ENCODE data around the gene ZSCAN9. TPM values are rescaled to one million over a fixed set of nuclear protein-coding genes. Genes with fewer than 3 reads are reported as not detected.
A peak's percentile ranks its signal among the peaks of the same experiment; 100 is the strongest.

Gene ZSCAN9
- total RNA-seq, 2 donors from 2014 or later = 9.1 to 10.9 TPM

DNA sequence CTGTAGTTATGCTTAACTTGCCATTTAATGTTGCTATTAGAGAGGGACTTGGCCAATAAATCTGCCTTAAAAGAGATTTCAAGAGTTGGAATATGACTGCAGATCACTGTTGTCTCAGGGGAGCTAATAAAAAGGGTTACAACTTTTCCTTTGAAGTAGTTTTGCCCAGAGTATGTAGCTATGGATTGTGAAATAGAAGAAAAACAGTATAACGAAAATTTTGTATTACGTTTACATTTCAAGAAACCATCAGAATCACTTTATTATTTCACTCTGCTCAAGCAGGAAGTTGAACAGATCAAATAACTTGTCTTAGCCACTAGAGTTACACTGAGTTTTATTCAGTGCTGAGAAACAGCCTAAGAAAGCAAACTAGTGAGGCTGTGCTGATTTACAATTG is 38.8 kb downstream of the ZSCAN9 start:
- Histone ChIP-seq H3K27me3 (no peaks in the 10 kb centered on the region), H3K9me3 (no peaks in the 10 kb centered on the region), H3K27ac (no peak overlapping the region), H3K4me1 (peaks cover 14% of the 10 kb centered on the region), H3K36me3 (replicated peaks in 1 of 2; ENCODE audit: insufficient read depth in 1 of 2, low read depth in 2 of 2) (no peaks in the 10 kb centered on the region), H3K4me3 (no peak overlapping the region)
- DNase-seq (no peak), ATAC-seq (no peak)
- TF ChIP-seq POLR2A (IDR thresholded peaks at IDR 0.05) = no peak
- TF ChIP-seq, protein P1, sequence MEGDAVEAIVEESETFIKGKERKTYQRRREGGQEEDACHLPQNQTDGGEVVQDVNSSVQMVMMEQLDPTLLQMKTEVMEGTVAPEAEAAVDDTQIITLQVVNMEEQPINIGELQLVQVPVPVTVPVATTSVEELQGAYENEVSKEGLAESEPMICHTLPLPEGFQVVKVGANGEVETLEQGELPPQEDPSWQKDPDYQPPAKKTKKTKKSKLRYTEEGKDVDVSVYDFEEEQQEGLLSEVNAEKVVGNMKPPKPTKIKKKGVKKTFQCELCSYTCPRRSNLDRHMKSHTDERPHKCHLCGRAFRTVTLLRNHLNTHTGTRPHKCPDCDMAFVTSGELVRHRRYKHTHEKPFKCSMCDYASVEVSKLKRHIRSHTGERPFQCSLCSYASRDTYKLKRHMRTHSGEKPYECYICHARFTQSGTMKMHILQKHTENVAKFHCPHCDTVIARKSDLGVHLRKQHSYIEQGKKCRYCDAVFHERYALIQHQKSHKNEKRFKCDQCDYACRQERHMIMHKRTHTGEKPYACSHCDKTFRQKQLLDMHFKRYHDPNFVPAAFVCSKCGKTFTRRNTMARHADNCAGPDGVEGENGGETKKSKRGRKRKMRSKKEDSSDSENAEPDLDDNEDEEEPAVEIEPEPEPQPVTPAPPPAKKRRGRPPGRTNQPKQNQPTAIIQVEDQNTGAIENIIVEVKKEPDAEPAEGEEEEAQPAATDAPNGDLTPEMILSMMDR (IDR thresholded peaks at IDR 0.05) = no peak
- intact Hi-C loops (cut with DNase I) = loop anchor here (10.0 kb wide), 1 partner anchor 71 kb away; the partner anchor contains the start of gene ZSCAN31
- WGBS, 2 donors = 55 to 61% methylated on average over 2 of the region's 2 CpGs

DNA sequence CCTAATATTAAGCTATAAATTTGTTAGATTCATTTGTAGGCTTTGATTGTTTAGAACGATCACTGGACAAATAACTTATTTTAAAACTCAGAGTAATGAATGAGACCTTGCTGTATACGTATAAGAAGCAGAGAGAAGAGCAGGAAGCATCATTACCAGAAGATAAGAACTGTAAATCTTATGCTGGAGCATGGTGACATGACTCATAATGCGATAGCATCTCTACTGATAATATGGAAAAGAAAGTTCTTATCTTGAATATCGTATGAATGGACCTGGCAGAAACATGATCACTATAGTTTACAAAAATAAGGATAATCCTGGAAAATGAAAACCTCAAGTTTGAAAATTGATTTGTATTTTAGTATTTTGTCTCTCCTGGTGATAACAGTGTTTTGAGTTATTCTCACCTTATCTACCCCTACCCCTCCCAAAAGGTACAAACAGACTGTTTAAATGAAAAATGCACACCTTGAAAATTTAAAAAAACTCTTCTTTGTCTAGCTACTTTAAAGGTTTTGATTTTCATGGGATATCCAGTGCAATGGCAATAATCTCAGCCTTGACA is 39.8 kb downstream of the ZSCAN9 start:
- H3K4me1 ChIP-seq = peaks cover 8% of the 10 kb centered on the region
- 45 to 56% methylated on average over 4 of the region's 4 CpGs for WGBS, 2 donors
- no peak for ATAC-seq

DNA sequence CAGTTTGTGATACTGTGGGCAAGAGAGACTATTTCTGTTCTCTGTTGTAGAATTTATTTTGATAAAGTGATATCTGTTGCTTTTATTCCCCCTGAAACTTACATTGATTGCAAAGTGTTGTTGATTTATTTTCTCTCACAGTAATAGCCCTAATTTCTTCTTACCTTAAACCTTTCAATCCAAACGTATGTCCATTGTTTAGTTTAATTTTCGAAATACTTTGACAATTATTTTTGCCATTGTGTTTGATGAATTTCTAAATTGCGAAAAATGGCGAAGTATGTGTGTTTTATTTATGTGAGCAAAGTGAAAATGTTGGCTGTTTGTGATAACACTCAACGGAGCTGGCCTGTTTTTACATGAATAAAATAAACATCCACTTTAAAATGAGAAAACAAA is 41.5 kb downstream of the ZSCAN9 start:
- no peaks in the 10 kb centered on the region for H3K27me3 ChIP-seq
- DNase-seq (no peak), ATAC-seq (no peak)
- WGBS, 2 donors = 2 to 6% methylated on average over 5 of the region's 5 CpGs
- peak overlapping the region in 3 of 4 donors; percentile 76 to 85 (median 77) for H3K27ac ChIP-seq
- intact Hi-C loops (cut with DNase I) = loop anchor here (10.0 kb wide), 1 partner anchor 68 kb away; the partner anchor contains the start of gene ZSCAN31
- no peaks in the 10 kb centered on the region for H3K9me3 ChIP-seq
- H3K4me3 ChIP-seq = peak overlapping the region in 1 of 2 donors; percentile 79
- no peak for TF ChIP-seq POLR2A (IDR thresholded peaks at IDR 0.05)
- TF ChIP-seq, protein P1 (IDR thresholded peaks at IDR 0.05) = no peak
- H3K4me1 ChIP-seq = peaks cover 8% of the 10 kb centered on the region
- H3K36me3 ChIP-seq (replicated peaks in 1 of 2; ENCODE audit: insufficient read depth in 1 of 2, low read depth in 2 of 2) = no peaks in the 10 kb centered on the region

More for the DNA sequence above, 39.8 kb downstream of the ZSCAN9 start:
- DNase-seq = no peak
- Histone ChIP-seq H3K9me3 (no peaks in the 10 kb centered on the region), H3K4me3 (no peak overlapping the region), H3K27ac (no peak overlapping the region), H3K27me3 (no peaks in the 10 kb centered on the region), H3K36me3 (replicated peaks in 1 of 2; ENCODE audit: insufficient read depth in 1 of 2, low read depth in 2 of 2) (no peaks in the 10 kb centered on the region)
- intact Hi-C loops (cut with DNase I) = loop anchor here (10.0 kb wide), 1 partner anchor 70 kb away; the partner anchor contains the start of gene ZSCAN31
- TF ChIP-seq, protein P1 (IDR thresholded peaks at IDR 0.05) = no peak
- TF ChIP-seq POLR2A (IDR thresholded peaks at IDR 0.05) = no peak

DNA sequence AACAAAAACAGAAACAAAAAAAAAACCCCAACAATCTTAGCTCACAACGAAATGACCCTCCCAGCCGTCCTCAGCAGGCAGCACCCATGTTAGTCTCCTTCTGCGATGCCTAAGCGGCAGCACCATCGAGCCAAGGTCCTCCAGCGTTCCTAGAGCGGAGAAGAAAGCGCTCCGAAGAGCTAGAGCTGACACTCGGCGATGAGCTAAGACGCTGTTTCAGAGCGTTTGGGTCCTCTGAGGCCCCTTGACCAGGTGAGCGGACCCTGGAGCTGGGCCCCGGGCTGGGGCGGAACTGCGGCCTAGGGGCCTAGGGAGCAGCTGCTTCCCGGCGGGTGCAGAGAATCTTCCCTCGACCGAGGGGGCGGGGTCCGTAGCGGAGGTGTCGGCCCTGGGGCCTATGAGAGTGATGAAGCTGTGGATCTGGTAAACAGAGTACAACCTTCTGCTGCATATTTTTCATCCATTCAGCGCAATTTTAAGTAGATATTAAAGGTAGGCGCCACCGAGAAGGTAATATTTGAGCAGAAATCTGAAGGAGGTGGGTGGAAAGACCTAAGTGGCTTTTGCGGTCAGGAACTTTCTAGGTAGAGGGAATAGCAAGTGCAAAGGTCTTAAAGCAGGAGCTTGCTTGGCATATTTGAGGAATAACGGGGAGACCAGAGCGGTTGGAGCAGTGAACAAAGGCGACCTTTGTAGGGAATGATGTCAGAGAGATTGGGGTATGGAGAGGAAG is 42.1 kb downstream of the ZSCAN9 start, which contains the start of gene ZSCAN26:
Gene ZSCAN26 (plus strand): TSS at position 182 of the 733 bp plus-strand sequence. CDS start 4,777 bp downstream, outside the sequence.
- 1% methylated on average over 30 to 32 of the region's 32 CpGs for WGBS, 2 donors
- DNase-seq (peak; percentile 77 to 83 (median 78)), ATAC-seq (peak; percentile 98)
- Histone ChIP-seq H3K4me3 (peak within 1 kb of the TSS; percentile 79 to 83), H3K36me3 (replicated peaks in 1 of 2; ENCODE audit: insufficient read depth in 1 of 2, low read depth in 2 of 2) (peaks cover 0 to 1% of the 10 kb centered on the region in 2 donors), H3K9me3 (no peaks in the 10 kb centered on the region), H3K4me1 (peaks cover 8% of the 10 kb centered on the region), H3K27me3 (no peaks in the 10 kb centered on the region), H3K27ac (peak within 1 kb of the TSS; percentile 40 to 85 (median 76))
- intact Hi-C loops (cut with DNase I) = loop anchor here (10.0 kb wide), 1 partner anchor 68 kb away; the partner anchor contains the start of gene ZSCAN31
- peak; percentile 46 to 79 (median 75) for TF ChIP-seq POLR2A (IDR thresholded peaks at IDR 0.05)
- TF ChIP-seq, protein P1 (IDR thresholded peaks at IDR 0.05) = no peak
